Measurements from ENCODE around the gene SYT3. TPM values are rescaled to one million over a fixed set of nuclear protein-coding genes. Genes with fewer than 3 reads are reported as not detected.

SYT3 gene
- total and polyA plus RNA-seq, 2 of the 8 experiments (the other 6 are each of a cell fraction or from before 2014, with no cell fraction given): 6.7 to 17.3 TPM

DNA sequence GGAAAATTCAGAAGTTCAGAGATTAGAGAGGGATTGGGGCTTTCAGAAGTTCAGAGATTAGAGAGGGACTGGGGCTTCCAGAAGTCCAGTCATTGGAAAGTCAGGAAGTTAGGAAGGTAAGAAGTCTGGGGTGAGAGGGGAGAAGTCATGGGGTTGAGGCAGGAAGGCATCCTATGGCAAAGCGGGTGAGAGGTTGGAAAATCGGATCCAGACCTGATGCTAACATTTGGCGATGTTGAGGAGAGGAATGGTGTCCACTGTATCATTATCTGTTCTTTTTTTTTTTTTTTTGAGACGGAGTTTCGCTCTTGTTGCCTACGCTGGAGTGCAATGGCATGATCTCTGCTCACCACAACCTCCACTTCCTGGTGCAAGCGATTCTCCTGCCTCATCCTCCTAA lies 11.1 kb downstream of the SYT3 start:
- H3K9ac ChIP-seq (replicated peaks in 1 of 4; ENCODE audit: extremely low read depth in 1 of 4, low read depth in 3 of 4, low read length in 3 of 4): no peak overlapping the region
- no peak overlapping the region for H2BK5ac ChIP-seq (ENCODE audit: low read depth, low read length)
- no peak overlapping the region for H3K18ac ChIP-seq (ENCODE audit: extremely low read depth, low read length)
- no peak overlapping the region for H2AFZ ChIP-seq (ENCODE audit: low read length)
- H3K79me1 ChIP-seq (ENCODE audit: low read depth, low read length): no peaks in the 10 kb centered on the region
- H2BK15ac ChIP-seq (ENCODE audit: low read length): no peak overlapping the region
- no peak overlapping the region for H4K8ac ChIP-seq (ENCODE audit: extremely low read depth, insufficient read depth, low read length)
- no peaks in the 10 kb centered on the region for H4K20me1 ChIP-seq (replicated peaks in 1 of 2; ENCODE audit: control insufficient read depth in 1 of 2, insufficient read depth in 2 of 2, low read length in 2 of 2)
- peaks cover 0 to 1% of the 10 kb centered on the region in 2 experiments; a peak in 2 of 4 replicates for H3K9me3 ChIP-seq (ENCODE audit: insufficient read depth in 2 of 2, low read depth in 1 of 2, low read length in 1 of 2)
- 0 out of 7 replicates have a peak, but pooled peaks cover 0 to 4% (median 0%) of the 10 kb centered on the region in 4 experiments for H3K4me1 ChIP-seq (replicated peaks in 1 of 4; ENCODE audit: control insufficient read depth in 3 of 4, insufficient read depth in 4 of 4, low read length in 3 of 4)
- TF ChIP-seq EZH2 (IDR thresholded peaks at IDR 0.05; ENCODE audit: low read depth, low read length, severe bottlenecking) (no peak), TCF12 (IDR thresholded peaks at IDR 0.05; ENCODE audit: low read depth, low read length) (no peak), SP2 (IDR thresholded peaks at IDR 0.05; ENCODE audit: low read length) (no peak), HDAC2 (IDR thresholded peaks at IDR 0.05; ENCODE audit: borderline replicate concordance in 1 of 2, low read depth in 2 of 2, low read length in 2 of 2) (no peak), EGR1 (IDR thresholded peaks at IDR 0.05; ENCODE audit: borderline replicate concordance, low read depth, low read length) (no peak), SUZ12 (IDR thresholded peaks at IDR 0.05; ENCODE audit: low read length) (no peak), TEAD4 (IDR thresholded peaks at IDR 0.05; ENCODE audit: low read depth, low read length) (no peak), RFX5 (IDR thresholded peaks at IDR 0.05; ENCODE audit: borderline replicate concordance, low read depth, low read length) (no peak), ZNF274 (IDR thresholded peaks at IDR 0.05; ENCODE audit: borderline replicate concordance, extremely low read depth, low read length) (no peak), POLR2A (IDR thresholded peaks at IDR 0.05; ENCODE audit: control extremely low read depth in 1 of 2, low read depth in 2 of 2, low read length in 2 of 2) (no peak), POLR2AphosphoS5 (IDR thresholded peaks at IDR 0.05; ENCODE audit: low read depth, low read length) (no peak), SAP30 (IDR thresholded peaks at IDR 0.05; ENCODE audit: insufficient read depth, insufficient replicate concordance, low read length) (no peak)
- TF ChIP-seq, protein P1, sequence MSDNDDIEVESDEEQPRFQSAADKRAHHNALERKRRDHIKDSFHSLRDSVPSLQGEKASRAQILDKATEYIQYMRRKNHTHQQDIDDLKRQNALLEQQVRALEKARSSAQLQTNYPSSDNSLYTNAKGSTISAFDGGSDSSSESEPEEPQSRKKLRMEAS (IDR thresholded peaks at IDR 0.05): no peak
- DNase-seq (ENCODE audit: low read depth in 1 of 2, low spot score in 2 of 2): no peak
- H3K27ac ChIP-seq (ENCODE audit: low read depth, low read length): no peak overlapping the region
- ChIA-PET CTCF (ENCODE audit: partially characterized antibody) (interaction anchor here (0.6 to 1.9 kb wide), 14 partner anchors 8 to 306 kb away, joined by 3 to 11 read pairs (median 4); partner anchors contain the start of gene C19orf81), POLR2A (ENCODE audit: partially characterized antibody) (interaction anchor here (0.9 to 1.5 kb wide), 3 partner anchors 11 to 168 kb away, joined by 3 to 7 read pairs (median 4); no protein-coding TSS in a partner anchor)
- no peak overlapping the region for H3K4me3 ChIP-seq (ENCODE audit: extremely low read depth in 1 of 4, insufficient read depth in 2 of 4, low read depth in 3 of 4, low read length in 4 of 4)
- no peaks in the 10 kb centered on the region for H3K23me2 ChIP-seq (ENCODE audit: low read depth, low read length)
- H4K5ac ChIP-seq (ENCODE audit: insufficient read length, low read depth, low read length): no peak overlapping the region
- H2BK12ac ChIP-seq (ENCODE audit: low read depth, low read length): no peak overlapping the region
- no peak overlapping the region for H2AK5ac ChIP-seq (ENCODE audit: low read depth, low read length)
- no peak overlapping the region for H3K4me2 ChIP-seq (ENCODE audit: insufficient read depth in 1 of 2, low read depth in 2 of 2, low read length in 2 of 2)
- no peak for FAIRE-seq
- WGBS, 2 experiments (ENCODE audit: extremely low coverage in 1 of 2, insufficient coverage in 1 of 2, insufficient read length in 1 of 2, insufficient replicate concordance in 2 of 2, low coverage in 1 of 2, low lambda C conversion rate in 2 of 2, missing lambda C conversion rate in 1 of 2): 88% methylated on average over 4 of the region's 7 CpGs; no CpG with 5 or more reads in 1 of the 2 experiments
- no peak overlapping the region for H3K4ac ChIP-seq (replicated peaks; ENCODE audit: insufficient read length, low read depth, low read length)
- H3K27me3 ChIP-seq (replicated peaks in 1 of 4; ENCODE audit: control insufficient read depth in 3 of 4, extremely low read depth in 1 of 4, insufficient read depth in 3 of 4, low read length in 3 of 4): no peaks in the 10 kb centered on the region
- H3K56ac ChIP-seq (replicated peaks; ENCODE audit: insufficient read length, low read depth, low read length): no peak overlapping the region
- no peaks in the 10 kb centered on the region for H3K79me2 ChIP-seq (ENCODE audit: control insufficient read depth in 1 of 2, insufficient read depth in 2 of 2, low read length in 2 of 2)
- no peak overlapping the region for H3K23ac ChIP-seq (ENCODE audit: insufficient read length)
- no peak overlapping the region for H3K14ac ChIP-seq (ENCODE audit: insufficient read length)
- H2BK20ac ChIP-seq (ENCODE audit: low read length): no peak overlapping the region
- H2BK120ac ChIP-seq (replicated peaks; ENCODE audit: low read depth, low read length): no peak overlapping the region
- H3K36me3 ChIP-seq (ENCODE audit: control insufficient read depth in 2 of 4, insufficient read depth in 4 of 4, low read length in 3 of 4): no peaks in the 10 kb centered on the region
- no peak overlapping the region for H4K91ac ChIP-seq (replicated peaks; ENCODE audit: insufficient read length, low read length)

All from H1 (cell line).